HG02642 (cell line): ENCODE results near the gene KLHL5.
"Not testable (repeated sequence)": the region's sequence is repeated elsewhere in the genome, so short reads cannot be mapped to it uniquely, and the experiment has no call there.

Source experiments
- ATAC-seq: cut with Tn5 transposase; IDR thresholded peaks from one replicate; pipeline ENCODE4 v1.9.1; 2021; ENCODE audit warnings: mild to moderate bottlenecking; ENCODE audit not compliant: unreplicated experiment, poor library complexity

Gene KLHL5

DNA sequence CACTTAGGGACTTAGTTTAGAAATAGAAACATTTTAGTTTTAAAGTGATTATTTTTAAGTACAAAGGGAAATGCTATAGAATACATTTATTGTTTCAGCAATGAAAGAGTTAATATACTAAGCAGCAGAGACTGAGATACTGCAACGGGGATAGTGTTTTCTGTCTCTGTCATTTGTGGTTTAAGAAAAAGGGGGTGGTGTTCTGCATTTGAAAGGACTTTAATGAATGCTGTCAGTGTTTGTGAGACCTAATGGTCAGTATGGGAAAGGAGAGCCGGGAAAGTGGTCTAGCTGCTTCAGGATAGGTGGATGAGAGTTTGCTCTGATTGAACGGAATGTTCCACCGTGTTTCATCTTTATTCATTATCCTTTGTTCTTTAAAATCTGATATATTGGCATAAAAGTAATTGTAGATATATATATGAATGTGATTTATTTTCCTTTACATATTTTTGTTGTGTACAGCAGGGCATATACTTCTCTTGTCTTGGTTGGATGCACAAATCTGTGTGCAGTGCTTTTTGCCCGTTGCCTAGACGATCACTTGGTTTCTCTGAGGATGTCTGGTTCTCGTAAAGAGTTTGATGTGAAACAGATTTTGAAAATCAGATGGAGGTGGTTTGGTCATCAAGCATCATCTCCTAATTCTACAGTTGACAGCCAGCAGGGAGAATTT is at the start of gene KLHL5:
KLHL5 (plus strand) TSS at position 139 of the 676 bp plus-strand sequence; CDS start at position 560, 421 bp downstream.
- no peak for ATAC-seq

DNA sequence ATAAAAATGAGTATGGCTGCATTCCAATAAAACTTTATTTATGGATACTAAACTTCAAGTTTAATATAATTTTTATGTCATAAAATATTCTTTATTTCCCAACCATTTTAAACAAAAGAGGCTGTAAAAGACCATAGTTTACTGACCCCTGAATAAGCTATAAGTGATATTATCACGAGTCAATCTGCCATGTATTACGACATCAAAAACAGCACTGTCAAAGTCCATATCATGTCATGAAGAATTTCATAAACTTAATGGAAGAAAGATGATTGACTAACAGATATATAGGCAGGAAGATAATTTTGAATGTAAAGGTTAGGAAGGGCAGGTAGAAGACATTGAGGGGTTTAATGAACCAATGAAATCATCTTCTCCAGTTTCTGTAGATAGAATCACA is 48.0 kb upstream of the KLHL5 start:
- no peak for ATAC-seq

DNA sequence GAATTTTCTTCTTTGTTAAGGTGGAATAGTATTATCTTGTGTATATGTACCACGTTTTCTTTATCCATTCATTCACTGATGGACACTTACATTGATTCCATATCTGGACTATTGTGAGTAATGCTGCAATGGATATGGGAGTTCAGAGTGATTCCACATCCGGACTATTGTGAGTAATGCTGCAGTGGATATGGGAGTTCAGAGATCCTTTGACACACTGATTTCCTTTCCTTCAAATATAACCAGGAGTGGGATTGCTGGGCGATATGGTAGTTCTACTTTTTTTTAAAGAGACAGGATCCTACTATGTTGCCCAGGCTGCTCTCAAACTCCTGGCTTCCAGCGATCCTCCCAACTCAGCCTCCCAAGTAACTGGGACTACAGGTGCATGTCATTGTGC is 41.9 kb upstream of the KLHL5 start:
- ATAC-seq: no peak

DNA sequence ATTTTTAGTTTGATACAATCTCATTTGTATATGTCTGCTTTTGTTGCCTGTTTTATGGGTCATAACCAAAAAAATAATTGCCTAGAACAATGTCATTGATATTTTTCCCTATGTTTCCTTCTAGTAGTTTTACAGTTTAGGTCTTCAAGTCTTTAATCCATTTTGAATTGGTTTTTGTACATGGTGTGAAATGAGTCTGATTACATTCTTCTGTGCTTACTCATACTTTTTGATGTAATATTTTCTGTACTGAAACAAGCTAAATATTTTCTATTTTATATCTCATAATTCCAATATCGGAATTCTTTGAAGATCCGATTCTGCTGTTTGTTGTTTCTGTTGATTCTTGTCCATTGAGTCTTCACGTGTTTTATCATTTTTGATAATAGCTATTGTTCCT is 40.4 kb upstream of the KLHL5 start:
- no peak for ATAC-seq

GRCh38 chr4:39022241-39022640 is 39.8 kb upstream of the KLHL5 start:
- ATAC-seq: no peak

GRCh38 chr4:39023059-39023458 is 39.0 kb upstream of the KLHL5 start:
- ATAC-seq: no peak

GRCh38 chr4:39024311-39024865 is 37.6 kb upstream of the KLHL5 start:
- no peak for ATAC-seq

DNA sequence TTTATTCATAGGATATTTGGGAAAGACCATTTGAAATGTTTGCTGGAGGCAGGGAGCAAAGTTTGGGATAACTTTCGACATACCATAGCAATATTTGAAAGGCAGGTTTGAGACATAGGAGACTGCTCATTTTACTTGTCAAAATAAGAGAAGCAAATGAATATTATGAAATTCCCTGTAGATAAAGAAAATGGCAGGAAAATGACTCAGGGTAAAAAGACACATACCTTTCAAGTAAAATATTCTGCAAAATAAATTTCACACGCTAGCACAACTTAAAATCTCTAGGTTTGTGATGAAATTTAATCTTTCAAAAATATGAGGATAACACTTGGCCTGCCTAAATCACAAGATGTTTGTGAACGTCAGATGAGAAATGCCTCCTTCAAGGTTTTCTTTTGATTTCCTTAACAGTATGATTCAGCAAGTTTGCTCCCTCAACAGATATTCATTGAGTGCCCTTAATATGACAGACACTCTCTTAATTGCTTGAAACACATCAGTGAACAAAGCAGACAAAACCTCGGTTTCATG is 36.4 kb upstream of the KLHL5 start:
- ATAC-seq: no peak

- ATAC-seq: no peak
These were observed 35.9 kb upstream of the KLHL5 start for GRCh38 chr4:39026096-39026495.

DNA sequence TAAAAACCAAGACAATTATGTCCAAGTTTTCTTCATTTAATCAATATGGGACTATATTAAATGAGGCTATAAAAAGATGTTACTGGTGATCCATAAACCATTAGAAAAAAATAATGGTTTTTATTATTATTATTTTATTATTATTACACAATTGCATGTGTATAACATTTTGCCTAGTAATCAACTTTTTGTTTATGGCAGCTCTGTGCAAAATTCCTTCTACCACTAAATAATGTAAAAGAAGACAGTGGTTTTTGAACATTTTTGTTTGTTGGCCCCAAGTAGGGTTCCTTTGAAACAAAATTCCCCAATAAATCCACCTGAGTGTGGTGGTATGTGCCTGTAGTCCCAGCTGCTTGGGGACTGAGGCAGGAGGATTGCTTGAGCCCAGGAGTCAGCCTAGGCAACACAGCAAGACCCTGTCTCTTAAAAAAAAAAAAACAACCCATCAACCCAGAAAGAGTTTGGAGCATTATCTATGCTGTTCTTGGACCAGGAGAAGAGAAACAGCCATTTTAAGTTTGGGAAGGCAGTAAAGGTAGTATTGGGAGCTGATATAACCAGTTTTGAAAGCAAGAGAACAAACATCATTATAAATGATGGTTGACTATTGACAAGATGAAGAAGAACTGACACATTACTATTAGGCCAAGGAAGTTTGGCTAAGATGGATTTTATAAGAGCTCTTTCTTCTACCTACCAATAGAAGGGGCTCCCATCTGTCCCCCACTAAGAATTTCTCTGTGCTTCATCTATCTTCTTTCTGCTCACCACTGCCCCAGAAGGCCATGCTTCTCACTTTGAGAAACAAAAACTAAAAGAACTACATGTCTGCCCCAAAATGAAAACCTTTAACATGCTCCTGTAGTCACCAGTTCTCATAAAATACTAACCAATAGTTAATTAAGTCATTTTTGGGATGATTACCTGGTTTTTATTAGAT is 32.0 kb upstream of the KLHL5 start:
- ATAC-seq: peak; percentile 47

DNA sequence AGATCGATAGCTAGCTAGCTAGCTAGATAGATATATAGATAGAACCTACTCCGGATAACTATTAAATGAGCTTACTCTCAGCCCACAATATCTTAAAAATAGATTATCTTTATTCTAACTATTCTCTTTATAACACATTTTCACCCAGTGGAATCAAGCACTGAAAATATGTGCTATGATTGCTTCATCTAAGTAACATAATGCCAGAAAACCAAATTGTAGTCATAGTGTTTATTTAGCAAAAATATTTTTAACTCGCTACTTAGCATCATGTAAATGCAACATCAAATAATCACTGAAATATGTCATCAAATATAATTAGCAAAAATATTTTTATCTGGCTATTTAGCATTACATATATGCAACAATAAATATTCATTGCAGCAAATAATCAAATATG is 31.3 kb upstream of the KLHL5 start:
- ATAC-seq: no peak

DNA sequence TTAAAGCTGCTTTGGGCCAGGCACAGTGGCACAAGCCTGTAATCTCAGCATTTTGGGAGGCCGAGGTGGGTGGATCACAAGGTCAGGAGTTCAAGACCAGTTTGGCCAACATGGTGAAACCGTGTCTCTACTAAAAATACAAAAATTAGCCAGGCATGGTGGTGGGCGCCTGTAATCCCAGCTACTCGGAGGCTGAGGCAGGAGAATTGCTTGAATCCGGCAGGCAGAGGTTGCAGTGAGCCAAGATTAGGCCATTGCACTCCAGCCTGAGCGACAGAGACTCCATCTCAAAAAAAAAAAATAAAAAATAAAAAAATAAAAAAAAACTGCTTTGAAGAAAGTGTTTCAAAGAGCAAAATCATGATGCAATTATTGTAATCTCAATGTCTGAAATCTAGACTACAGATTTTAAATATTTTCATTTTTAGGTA is 30.4 kb upstream of the KLHL5 start:
- not testable (repeated sequence) for ATAC-seq

DNA sequence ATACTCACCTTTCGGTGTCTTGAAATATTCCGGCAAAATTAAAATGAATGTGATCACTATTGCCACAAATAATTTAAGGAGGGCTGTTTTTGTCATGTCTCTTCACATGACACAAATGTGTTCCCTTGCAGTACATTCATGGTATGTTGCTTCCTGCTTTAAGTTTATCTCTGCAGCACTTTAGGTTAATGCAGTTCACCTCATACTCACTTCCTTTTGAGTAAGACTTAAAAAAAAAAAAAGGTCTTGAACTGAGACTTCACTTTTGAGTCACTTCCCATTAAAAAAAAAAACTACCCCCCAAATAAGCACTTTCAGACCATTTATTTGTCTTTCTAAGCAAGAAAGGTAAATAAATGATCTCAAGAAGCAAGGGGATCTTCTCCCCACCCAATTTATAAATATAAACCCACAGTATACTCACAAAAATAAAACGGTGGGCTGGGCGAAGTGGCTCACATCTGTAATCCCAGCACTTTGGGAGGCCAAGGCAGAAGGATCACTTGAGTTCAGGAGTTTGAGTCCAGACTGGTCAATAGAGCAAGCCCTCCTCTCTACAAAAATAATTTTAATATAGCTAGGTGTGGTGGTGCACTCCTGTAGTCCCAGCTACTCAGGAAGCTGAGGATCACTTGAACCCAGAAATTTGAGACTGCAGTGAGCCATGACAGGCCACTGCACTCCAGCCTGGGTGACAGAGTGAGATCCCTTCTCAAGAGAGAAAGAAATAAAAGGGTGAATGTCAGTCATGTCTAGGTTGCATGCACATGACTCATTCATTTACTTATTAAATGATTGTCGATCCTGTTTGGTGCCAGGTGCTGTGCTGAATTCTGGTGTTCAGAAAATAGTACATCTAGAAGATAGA is 29.6 kb upstream of the KLHL5 start, which contains the start of gene TMEM156:
TMEM156 (minus strand) TSS at position 192 of the 868 bp plus-strand sequence; CDS start at position 96, 96 bp downstream.
- ATAC-seq: peak; percentile 62

GRCh38 chr4:39036172-39036571 is 25.9 kb upstream of the KLHL5 start:
- no peak for ATAC-seq

- no peak for ATAC-seq
These were observed 24.6 kb upstream of the KLHL5 start for GRCh38 chr4:39037491-39037825.

DNA sequence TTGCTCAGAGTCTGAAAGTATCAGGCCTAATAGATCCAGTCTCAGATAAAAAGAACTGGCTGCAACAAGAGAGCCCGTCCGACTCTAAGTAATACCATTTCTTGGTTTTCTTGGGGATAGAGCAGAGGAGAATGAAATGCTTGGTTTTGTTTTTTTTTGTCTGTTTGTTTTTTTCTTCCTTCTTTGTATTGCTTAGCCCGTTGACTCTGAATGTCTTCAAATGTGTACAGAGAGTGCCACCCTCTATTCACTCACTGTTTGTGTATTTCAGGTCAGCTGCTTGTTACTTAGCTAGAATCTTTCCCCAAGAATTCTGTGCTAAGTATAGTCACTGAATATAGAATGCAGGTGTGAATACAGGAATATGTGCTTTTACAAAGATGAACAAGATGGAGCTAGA is 24.1 kb upstream of the KLHL5 start:
- ATAC-seq: no peak

GRCh38 chr4:39039108-39039507 is 22.9 kb upstream of the KLHL5 start:
- ATAC-seq: no peak

DNA sequence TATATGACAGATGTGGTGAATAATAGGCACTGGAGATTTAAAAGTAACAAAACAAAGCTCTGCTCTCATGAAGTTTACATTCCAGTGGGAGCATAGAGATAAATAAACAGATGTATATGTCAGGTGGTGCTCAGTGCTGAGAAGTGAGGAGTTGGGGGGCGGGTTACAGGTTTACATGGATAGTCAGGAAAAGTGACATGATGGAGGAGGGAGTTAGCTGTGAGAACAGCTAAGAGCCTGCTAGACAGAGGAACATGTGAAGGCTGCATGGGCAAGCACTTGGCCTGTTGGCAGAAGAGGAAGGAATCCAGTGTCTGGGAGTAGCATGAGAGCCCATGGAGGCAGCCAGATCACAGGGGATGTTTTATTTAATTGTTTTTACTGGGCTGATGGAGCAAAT is 19.7 kb upstream of the KLHL5 start:
- no peak for ATAC-seq

- ATAC-seq: no peak
These were observed 18.8 kb upstream of the KLHL5 start for GRCh38 chr4:39043058-39043860.
